GM12891 (cell line): ENCODE data around the gene S100A5.
A peak's percentile ranks its signal among the peaks of the same experiment; 100 is the strongest.

Experiments used
- DNase-seq: peaks from one replicate; pipeline ENCODE4 v3.0.0; 2011; ENCODE audit warnings: low spot score; ENCODE audit not compliant: insufficient read length
- FAIRE-seq: peaks from 2 replicates; lab custom pipeline; 2011; peaks lifted over from hg19 to GRCh38; lab: Jason Lieb, UNC
- PAX5 ChIP-seq: IDR thresholded peaks from 2 replicates; pipeline ENCODE4 v1.6.1; 2011; ENCODE audit warnings: low read length, moderate library complexity, mild to moderate bottlenecking; ENCODE audit not compliant: insufficient read depth, severe bottlenecking
- POLR2A ChIP-seq: IDR thresholded peaks from 2 replicates; pipeline ENCODE4 v1.6.1; 2011; ENCODE audit warnings: low read depth, low read length, control low read depth
- POLR2AphosphoS5 ChIP-seq: IDR thresholded peaks from 2 replicates; pipeline ENCODE4 v1.6.1; 2011; ENCODE audit warnings: low read depth, low read length, control low read depth
- POU2F2 ChIP-seq: IDR thresholded peaks from 2 replicates; pipeline ENCODE4 v1.6.1; 2011; ENCODE audit warnings: low read depth, mild to moderate bottlenecking, control low read depth, low read length, moderate library complexity
- SPI1 ChIP-seq: IDR thresholded peaks from 2 replicates; pipeline ENCODE4 v1.6.1; 2011; ENCODE audit warnings: low read depth, low read length, control low read depth
- TAF1 ChIP-seq: IDR thresholded peaks from 2 replicates; pipeline ENCODE4 v1.6.1; 2011; ENCODE audit warnings: low read depth, low read length, control low read depth

Gene S100A5

GRCh38 chr1:153557877-153558276 is 17.1 kb upstream of the S100A5 start:
- FAIRE-seq: no peak

GRCh38 chr1:153556348-153556747 is 15.6 kb upstream of the S100A5 start:
- TF ChIP-seq SPI1: peak; percentile 50; the same call in 1 of the 2 replicates
- no peak for TF ChIP-seq POLR2A
- FAIRE-seq (no peak), DNase-seq (no peak)

More at GRCh38 chr1:153557877-153558276, 17.1 kb upstream of the S100A5 start:
- no peak for TF ChIP-seq TAF1
- DNase-seq: no peak

GRCh38 chr1:153553830-153554541 is 13.3 kb upstream of the S100A5 start:
- TF ChIP-seq SPI1: peak; percentile 51; the same call in 1 of the 2 replicates
- TF ChIP-seq TAF1: no peak
- TF ChIP-seq POLR2A: no peak

GRCh38 chr1:153553096-153553495 is 12.4 kb upstream of the S100A5 start:
- FAIRE-seq (no peak), DNase-seq (no peak)

More at GRCh38 chr1:153553830-153554541, 13.3 kb upstream of the S100A5 start:
- DNase-seq (no peak), FAIRE-seq (no peak)

GRCh38 chr1:153552335-153552734 is 11.6 kb upstream of the S100A5 start:
- no peak for FAIRE-seq
- DNase-seq: no peak
- no peak for TF ChIP-seq POLR2AphosphoS5
- TF ChIP-seq POU2F2: no peak
- TF ChIP-seq TAF1: no peak
- TF ChIP-seq SPI1: no peak
- no peak for TF ChIP-seq POLR2A
- TF ChIP-seq PAX5: no peak

More at GRCh38 chr1:153553096-153553495, 12.4 kb upstream of the S100A5 start:
- TF ChIP-seq POLR2AphosphoS5 (no peak), PAX5 (no peak), POU2F2 (no peak), TAF1 (no peak), SPI1 (no peak), POLR2A (no peak)

- DNase-seq (no peak), FAIRE-seq (no peak)
- TF ChIP-seq POU2F2 (no peak), POLR2A (no peak), PAX5 (no peak), SPI1 (no peak), TAF1 (no peak)
Measured at GRCh38 chr1:153550827-153551500, 10.2 kb upstream of the S100A5 start.

- DNase-seq: no peak
- TF ChIP-seq SPI1 (no peak), TAF1 (no peak), POLR2A (no peak), PAX5 (no peak), POLR2AphosphoS5 (no peak), POU2F2 (no peak)
- no peak for FAIRE-seq
Measured at GRCh38 chr1:153550398-153550758, 9.6 kb upstream of the S100A5 start.

GRCh38 chr1:153549741-153550397 is 9.1 kb upstream of the S100A5 start:
- DNase-seq (no peak), FAIRE-seq (no peak)
- TF ChIP-seq SPI1: no peak
- no peak for TF ChIP-seq TAF1
- TF ChIP-seq PAX5: no peak
- TF ChIP-seq POLR2AphosphoS5: no peak
- TF ChIP-seq POLR2A: no peak
- no peak for TF ChIP-seq POU2F2

- DNase-seq: no peak
- TF ChIP-seq POLR2A (no peak), POLR2AphosphoS5 (no peak), PAX5 (no peak), SPI1 (no peak), POU2F2 (no peak), TAF1 (no peak)
Measured at GRCh38 chr1:153548722-153549688, 8.3 kb upstream of the S100A5 start, which contains the start of gene S100A3. Gene S100A3 (minus strand): TSS chr1:153549258. CDS start chr1:153548485, 773 bp downstream.

More at GRCh38 chr1:153548722-153549688, 8.3 kb upstream of the S100A5 start, which contains the start of gene S100A3:
- FAIRE-seq: no peak
